Measurements from ENCODE around the gene SKIC2. TPM values are rescaled to one million over a fixed set of nuclear protein-coding genes. Genes with fewer than 3 reads are reported as not detected.

The SKIC2 gene
- total and polyA plus RNA-seq, 2 of the 4 experiments (the other 2 are of a cell fraction) = 30.6 to 46.0 TPM

GRCh38 chr6:31961616-31962015 lies 2.6 kb downstream of the SKIC2 start:
- CTCF ChIA-PET = no interaction called here
- Histone ChIP-seq H3K27me3 (ENCODE audit: control insufficient read depth, insufficient read depth, low read length) (no peaks in the 10 kb centered on the region), H4K20me1 (ENCODE audit: insufficient read depth, low read length) (no peaks in the 10 kb centered on the region), H3K9me3 (ENCODE audit: control insufficient read depth, insufficient read depth, low read length) (no peaks in the 10 kb centered on the region), H2BK15ac (ENCODE audit: low read depth, low read length) (no peak overlapping the region), H2AK5ac (ENCODE audit: low read depth, low read length) (no peak overlapping the region), H2AFZ (replicated peaks; ENCODE audit: low read length, poor library complexity) (no peak overlapping the region), H3K18ac (ENCODE audit: low read depth, low read length) (no peak overlapping the region), H3K23ac (ENCODE audit: low read depth, low read length) (no peak overlapping the region), H3K4ac (ENCODE audit: low read depth, low read length) (no peak overlapping the region), H4K8ac (ENCODE audit: low read depth in 2 of 2, low read length in 2 of 2) (no peak overlapping the region), H2BK20ac (ENCODE audit: low read depth, low read length) (no peak overlapping the region), H3K4me2 (ENCODE audit: low read depth, low read length) (no peak overlapping the region), H3K56ac (ENCODE audit: extremely low read depth, insufficient read depth, low read length) (no peak overlapping the region), H3K9me1 (ENCODE audit: insufficient read depth, low read length) (peaks cover 11% of the 10 kb centered on the region), H3K27ac (ENCODE audit: insufficient read depth, low read length) (no peak overlapping the region), H2AK9ac (replicated peaks; ENCODE audit: low read depth, low read length, poor library complexity) (peak overlapping the region; percentile 67), H2BK5ac (ENCODE audit: low read depth, low read length, poor library complexity, severe bottlenecking) (no peak overlapping the region), H3K4me1 (ENCODE audit: control insufficient read depth, insufficient read depth, low read length) (peaks cover 7% of the 10 kb centered on the region; the same call in 1 of the 2 replicates), H4K5ac (ENCODE audit: low read depth, low read length) (no peak overlapping the region), H3K9ac (ENCODE audit: low read depth, low read length) (no peak overlapping the region), H3K36me3 (ENCODE audit: control insufficient read depth, insufficient read depth, low read length) (peaks cover 52% of the 10 kb centered on the region), H3K14ac (replicated peaks; ENCODE audit: low read depth, low read length) (no peak overlapping the region), H4K91ac (ENCODE audit: insufficient read depth, low read depth, low read length) (no peak overlapping the region), H3K79me1 (ENCODE audit: low read depth in 1 of 2, low read length in 2 of 2) (peaks cover 32 to 43% of the 10 kb centered on the region in 2 experiments), H2BK120ac (ENCODE audit: low read depth, low read length) (no peak overlapping the region), H3K4me3 (ENCODE audit: insufficient read depth, low read depth, low read length) (no peak overlapping the region)
- POLR2A ChIA-PET (ENCODE audit: unreplicated experiment) = no interaction called here
- intact Hi-C loops (cut with micrococcal nuclease) = no loop called here
- BruUV-seq (replicated peaks) = no TSS peak
- no peak for DNase-seq
- TF ChIP-seq BHLHE40 (IDR thresholded peaks at IDR 0.05; ENCODE audit: low read depth, low read length) (no peak), MAFK (IDR thresholded peaks at IDR 0.05; ENCODE audit: low read depth, low read length) (no peak), NFE2L2 (IDR thresholded peaks at IDR 0.05; ENCODE audit: low read depth, low read length) (no peak), FOS (IDR thresholded peaks at IDR 0.05; ENCODE audit: low read depth, low read length) (no peak), CEBPB (IDR thresholded peaks at IDR 0.05; ENCODE audit: low read depth, low read length) (no peak), CHD1 (IDR thresholded peaks at IDR 0.05; ENCODE audit: low read depth, low read length) (no peak), MAZ (IDR thresholded peaks at IDR 0.05; ENCODE audit: borderline replicate concordance, low read depth, low read length) (no peak), POLR2A (IDR thresholded peaks at IDR 0.05; ENCODE audit: low read depth, low read length) (no peak), RAD21 (IDR thresholded peaks at IDR 0.05; ENCODE audit: low read length) (no peak), SMC3 (IDR thresholded peaks at IDR 0.05; ENCODE audit: low read depth, low read length) (no peak), RFX5 (IDR thresholded peaks at IDR 0.05; ENCODE audit: low read depth, low read length) (no peak), RCOR1 (IDR thresholded peaks at IDR 0.05; ENCODE audit: insufficient replicate concordance, low read length) (no peak), ELK1 (IDR thresholded peaks at IDR 0.05; ENCODE audit: borderline replicate concordance, low read depth, low read length) (no peak)
- TF ChIP-seq, protein P1, sequence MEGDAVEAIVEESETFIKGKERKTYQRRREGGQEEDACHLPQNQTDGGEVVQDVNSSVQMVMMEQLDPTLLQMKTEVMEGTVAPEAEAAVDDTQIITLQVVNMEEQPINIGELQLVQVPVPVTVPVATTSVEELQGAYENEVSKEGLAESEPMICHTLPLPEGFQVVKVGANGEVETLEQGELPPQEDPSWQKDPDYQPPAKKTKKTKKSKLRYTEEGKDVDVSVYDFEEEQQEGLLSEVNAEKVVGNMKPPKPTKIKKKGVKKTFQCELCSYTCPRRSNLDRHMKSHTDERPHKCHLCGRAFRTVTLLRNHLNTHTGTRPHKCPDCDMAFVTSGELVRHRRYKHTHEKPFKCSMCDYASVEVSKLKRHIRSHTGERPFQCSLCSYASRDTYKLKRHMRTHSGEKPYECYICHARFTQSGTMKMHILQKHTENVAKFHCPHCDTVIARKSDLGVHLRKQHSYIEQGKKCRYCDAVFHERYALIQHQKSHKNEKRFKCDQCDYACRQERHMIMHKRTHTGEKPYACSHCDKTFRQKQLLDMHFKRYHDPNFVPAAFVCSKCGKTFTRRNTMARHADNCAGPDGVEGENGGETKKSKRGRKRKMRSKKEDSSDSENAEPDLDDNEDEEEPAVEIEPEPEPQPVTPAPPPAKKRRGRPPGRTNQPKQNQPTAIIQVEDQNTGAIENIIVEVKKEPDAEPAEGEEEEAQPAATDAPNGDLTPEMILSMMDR (conservative IDR thresholded peaks at IDR 0.05; ENCODE audit: low read depth, low read length) = no peak
- TF ChIP-seq, protein P2, sequence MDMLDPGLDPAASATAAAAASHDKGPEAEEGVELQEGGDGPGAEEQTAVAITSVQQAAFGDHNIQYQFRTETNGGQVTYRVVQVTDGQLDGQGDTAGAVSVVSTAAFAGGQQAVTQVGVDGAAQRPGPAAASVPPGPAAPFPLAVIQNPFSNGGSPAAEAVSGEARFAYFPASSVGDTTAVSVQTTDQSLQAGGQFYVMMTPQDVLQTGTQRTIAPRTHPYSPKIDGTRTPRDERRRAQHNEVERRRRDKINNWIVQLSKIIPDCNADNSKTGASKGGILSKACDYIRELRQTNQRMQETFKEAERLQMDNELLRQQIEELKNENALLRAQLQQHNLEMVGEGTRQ (IDR thresholded peaks at IDR 0.05; ENCODE audit: low read depth, low read length) = no peak
- WGBS, 2 experiments (ENCODE audit: extremely low coverage in 2 of 2, insufficient read length in 1 of 2) = 71% methylated on average over 3 of the region's 12 CpGs; no CpG with 5 or more reads in 1 of the 2 experiments
- in situ Hi-C loops (cut with MboI; ENCODE audit: low sequenced_read_pairs) = no loop called here
- dilution Hi-C loops (cut with HindIII; ENCODE audit: low sequenced_read_pairs, unreplicated experiment) = no loop called here
- no peak for ATAC-seq (ENCODE audit: low read depth)
